ENCODE measurements around the gene CFAP61. TPM values are rescaled to one million over a fixed set of nuclear protein-coding genes. Genes with fewer than 3 reads are reported as not detected.
A peak's percentile ranks its signal among the peaks of the same experiment; 100 is the strongest.

The CFAP61 gene, protein sequence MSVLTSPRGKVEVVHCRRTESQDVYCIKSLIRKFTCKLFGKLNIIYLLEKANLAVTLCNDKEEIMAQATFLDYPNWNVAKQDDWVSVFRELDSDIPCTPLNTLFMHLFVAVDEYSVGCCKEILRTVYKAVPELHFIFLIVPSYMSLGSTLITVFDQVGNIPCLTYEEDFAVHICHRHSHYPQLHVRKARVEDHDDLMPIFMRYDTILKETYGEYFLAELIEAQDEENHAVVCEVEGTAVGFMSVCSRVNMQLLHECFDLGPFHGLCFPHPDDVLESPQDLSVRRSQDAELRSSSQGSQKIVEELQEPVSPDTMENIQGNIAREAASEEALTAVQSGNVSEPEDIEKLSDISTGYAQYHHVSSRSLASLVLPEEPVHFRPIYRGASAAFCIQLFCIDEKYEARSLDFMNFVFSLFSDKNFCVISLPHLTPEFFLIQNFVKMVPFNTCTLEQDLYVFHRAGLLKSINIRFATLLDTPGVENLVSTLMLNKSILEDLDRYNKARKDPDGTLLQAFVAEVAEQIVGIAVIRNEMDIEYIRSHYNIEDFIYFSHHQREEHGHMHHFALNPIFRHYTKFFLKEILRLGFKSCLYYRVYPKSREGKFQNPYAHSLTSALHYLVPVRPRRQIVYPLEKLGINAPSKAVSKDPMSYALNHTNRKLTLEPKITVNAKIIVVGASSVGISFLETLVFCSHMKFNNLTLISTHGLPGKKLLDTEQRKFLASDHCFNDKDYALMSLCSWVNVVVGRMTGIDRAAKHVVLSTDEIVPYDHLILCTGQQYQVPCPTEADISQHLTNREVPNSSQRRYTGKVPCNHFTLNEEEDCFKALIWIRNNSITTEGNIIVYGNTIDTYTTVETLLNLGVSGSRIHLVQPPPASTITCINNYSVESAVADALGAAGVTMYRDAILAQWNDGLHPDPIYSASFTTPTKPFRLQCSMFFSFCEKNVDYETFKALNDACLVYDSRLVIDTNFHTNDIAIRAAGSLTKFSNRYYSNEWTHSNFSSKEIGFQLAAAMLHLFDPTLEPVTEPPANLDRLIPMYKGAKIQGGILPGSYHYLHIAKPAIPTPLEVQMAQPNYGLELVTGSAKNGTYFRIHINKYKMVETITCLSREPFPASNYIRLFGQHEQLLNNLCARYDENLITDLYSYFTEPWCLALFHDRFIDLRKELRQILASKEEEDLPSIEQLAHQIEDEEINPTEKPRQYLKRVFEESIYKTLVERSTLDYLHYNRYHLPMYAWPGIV
- not detected in 2 replicates for total RNA-seq (2011; cell fraction: chromatin; rRNA removed; ENCODE audit: low replicate concordance)
- total RNA-seq (2011; cell fraction: nucleolus; rRNA removed), result not detected in 2 replicates
- not detected in 2 replicates for total RNA-seq (2011; cell fraction: nucleoplasm; rRNA removed)
- total RNA-seq (2014; rRNA removed), result not detected in 2 replicates
- total RNA-seq (2014; rRNA removed; fragmentation: Illumina TruSeq; extraction: Trizol), result not detected in 2 replicates
- total RNA-seq (2015; rRNA removed; fragmentation: Illumina TruSeq; extraction: Trizol), result not detected in 2 replicates
- total RNA-seq (2021), result not detected in 2 replicates
- 0.07 TPM in 1 of 2 replicates, not detected in the other for polyA plus RNA-seq (2011; rRNA removed)
- polyA plus RNA-seq (2011; cell fraction: cytosol; rRNA removed), result not detected in 2 replicates
- 0.21 TPM in 1 of 2 replicates, not detected in the other for polyA plus RNA-seq (2011; cell fraction: nucleus; rRNA removed)
- 0.24 TPM in 1 of 2 replicates, not detected in the other for polyA plus RNA-seq (2012)
- polyA plus RNA-seq (2014; fragmentation: Illumina TruSeq; extraction: Trizol), result not detected in 2 replicates
- polyA plus RNA-seq (2014; fragmentation: Nextera tagmentation; extraction: Ambion mirVana), result under 1 TPM in 1 of 2 experiments, not detected in 1; 0.11 TPM
- polyA plus RNA-seq (2014; rRNA removed), result not detected in 2 replicates
- not detected in 2 replicates for polyA minus RNA-seq (2011; rRNA and poly(A)+ RNA removed)
- polyA minus RNA-seq (2011; cell fraction: cytosol; rRNA and poly(A)+ RNA removed), result not detected in 2 replicates
- not detected in 2 replicates for polyA minus RNA-seq (2011; cell fraction: nucleus; rRNA and poly(A)+ RNA removed)
- percentile 3 among the genes with signal in this experiment for Bru-seq, nascent RNA
- BruChase-seq, experiment 1, labeled RNA remaining after a 2-hour chase, result percentile 7 among the genes with signal in this experiment
- BruChase-seq, experiment 2, labeled RNA remaining after a 6-hour chase, result percentile 6 among the genes with signal in this experiment
- long read RNA-seq, experiment 1, result 0 reads
- long read RNA-seq, experiment 2, result 0 reads
- long read RNA-seq, experiment 3, result 0 reads

DNA sequence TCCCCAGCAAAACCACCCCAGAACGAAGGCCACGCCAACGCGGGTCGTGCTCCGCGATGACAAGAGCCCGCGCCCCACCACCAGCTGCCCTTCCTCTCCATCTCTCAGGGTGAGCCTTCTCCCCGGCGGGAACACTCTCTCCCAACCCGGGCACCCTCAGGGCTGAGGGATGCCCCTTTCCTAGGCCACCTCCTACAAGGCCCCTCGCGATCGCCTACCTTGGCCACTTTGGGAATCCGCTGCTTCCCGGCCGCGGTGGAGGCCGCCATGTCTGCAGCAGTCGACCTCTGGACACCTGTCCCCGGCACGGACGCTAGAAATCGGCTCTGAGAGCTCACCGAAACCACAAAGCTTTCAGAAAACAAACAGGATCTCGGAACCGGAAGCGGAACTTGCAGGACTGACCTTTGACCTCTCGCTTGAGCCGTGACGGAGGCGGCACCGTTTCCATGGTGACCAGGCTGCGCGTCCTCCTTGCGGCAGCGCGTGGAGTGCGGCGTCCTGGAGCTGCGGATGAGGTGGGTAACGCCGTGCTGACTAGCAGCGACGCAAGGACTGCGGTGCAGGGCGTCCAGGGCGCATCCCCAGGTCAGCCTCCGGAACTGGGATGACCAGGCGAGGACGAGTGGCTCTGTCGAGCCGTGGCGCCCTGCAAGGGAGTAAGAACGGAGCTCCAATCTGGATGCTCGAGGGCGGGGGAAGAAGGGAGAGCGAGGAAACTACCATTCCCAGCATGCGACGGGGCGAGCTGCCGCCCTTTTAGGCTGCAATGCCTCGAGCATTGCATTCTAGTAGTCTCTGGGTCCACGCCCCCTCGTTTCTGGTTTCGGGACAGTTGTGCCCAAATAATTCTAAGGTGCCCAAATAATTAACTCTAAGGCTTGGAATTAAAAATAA is at the start of gene CFAP61, which contains the start of gene CRNKL1:
Gene CFAP61, plus strand, starts transcription at position 459 of the 897 bp plus-strand sequence. CDS start 4,122 bp downstream, outside the sequence.
Gene CRNKL1, minus strand, starts transcription at position 393 of the 897 bp plus-strand sequence. Its CDS starts 124 bp downstream, at position 269.
- peak; percentile 97 for ATAC-seq
- Histone ChIP-seq H3K9me3 (replicated peaks; ENCODE audit: control insufficient read depth, insufficient read depth, low read depth, low read length) (no peaks in the 10 kb centered on the region), H3K9ac (ENCODE audit: insufficient read depth in 1 of 2, low read depth in 2 of 2, low read length in 2 of 2) (peak within 1 kb of the TSS; percentile 82 to 92), H4K20me1 (replicated peaks; ENCODE audit: control insufficient read depth, insufficient read depth, low read length) (no peaks in the 10 kb centered on the region), H3K4me3 (peak within 1 kb of the TSS; percentile 97), H3K4me1 (replicated peaks in 1 of 2; ENCODE audit: control insufficient read depth in 2 of 2, insufficient read depth in 2 of 2, low read length in 2 of 2) (peaks cover 0 to 6% of the 10 kb centered on the region in 2 experiments; a peak in 1 of 5 replicates), H3K9me1 (ENCODE audit: control insufficient read depth, insufficient read depth, low read length) (no peaks in the 10 kb centered on the region), H3K36me3 (ENCODE audit: control insufficient read depth, insufficient read depth, low read length) (peaks cover 27% of the 10 kb centered on the region; the same call in 2 of the 3 replicates), H3K27me3 (ENCODE audit: control insufficient read depth in 2 of 2, insufficient read depth in 2 of 2, low read length in 2 of 2) (no peaks in the 10 kb centered on the region), H3K4me2 (ENCODE audit: insufficient read depth, low read length) (peak within 1 kb of the TSS; percentile 85), H3K79me2 (ENCODE audit: control insufficient read depth, insufficient read depth, low read length) (peaks cover 16% of the 10 kb centered on the region), H2AFZ (ENCODE audit: low read depth, low read length) (peak within 1 kb of the TSS; percentile 94), H3K27ac (ENCODE audit: extremely low read depth, low read depth, low read length) (peak within 1 kb of the TSS; percentile 77)
- in situ Hi-C loops (cut with MboI) (no loop called here), intact Hi-C loops (cut with micrococcal nuclease) (no loop called here)
- peak; percentile 88 to 96 (median 90) for DNase-seq (ENCODE audit: extremely low read depth in 1 of 4, low spot score in 3 of 4)
- POLR2A ChIA-PET, result interaction anchor here (0.6 to 1.4 kb wide), 5 partner anchors 9 to 490 kb away, joined by 3 to 5 read pairs (median 4); no protein-coding TSS in a partner anchor
- BruUV-seq (replicated peaks), result no TSS peak
- CTCF ChIA-PET (ENCODE audit: low intra/inter-chr PET ratio), result no interaction called here
- WGBS (ENCODE audit: insufficient coverage, low coverage, missing lambda C conversion rate), result 1% methylated on average over 50 of the region's 67 CpGs
- FAIRE-seq, result peak; percentile 98
- 0 out of 2 replicates have a peak, but pooled peaks have one; percentile 4 for TF ChIP-seq CBX1 (IDR thresholded peaks at IDR 0.05; ENCODE audit: low read depth)
- TF ChIP-seq ZNF274 (IDR thresholded peaks at IDR 0.05; ENCODE audit: borderline replicate concordance, low read depth, low read length), result no peak
- TF ChIP-seq, protein P1, sequence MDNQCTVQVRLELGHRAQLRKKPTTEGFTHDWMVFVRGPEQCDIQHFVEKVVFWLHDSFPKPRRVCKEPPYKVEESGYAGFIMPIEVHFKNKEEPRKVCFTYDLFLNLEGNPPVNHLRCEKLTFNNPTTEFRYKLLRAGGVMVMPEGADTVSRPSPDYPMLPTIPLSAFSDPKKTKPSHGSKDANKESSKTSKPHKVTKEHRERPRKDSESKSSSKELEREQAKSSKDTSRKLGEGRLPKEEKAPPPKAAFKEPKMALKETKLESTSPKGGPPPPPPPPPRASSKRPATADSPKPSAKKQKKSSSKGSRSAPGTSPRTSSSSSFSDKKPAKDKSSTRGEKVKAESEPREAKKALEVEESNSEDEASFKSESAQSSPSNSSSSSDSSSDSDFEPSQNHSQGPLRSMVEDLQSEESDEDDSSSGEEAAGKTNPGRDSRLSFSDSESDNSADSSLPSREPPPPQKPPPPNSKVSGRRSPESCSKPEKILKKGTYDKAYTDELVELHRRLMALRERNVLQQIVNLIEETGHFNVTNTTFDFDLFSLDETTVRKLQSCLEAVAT (IDR thresholded peaks at IDR 0.05), result no peak
- no peak for TF ChIP-seq ZBED1 (IDR thresholded peaks at IDR 0.05)
- TF ChIP-seq, protein P2, sequence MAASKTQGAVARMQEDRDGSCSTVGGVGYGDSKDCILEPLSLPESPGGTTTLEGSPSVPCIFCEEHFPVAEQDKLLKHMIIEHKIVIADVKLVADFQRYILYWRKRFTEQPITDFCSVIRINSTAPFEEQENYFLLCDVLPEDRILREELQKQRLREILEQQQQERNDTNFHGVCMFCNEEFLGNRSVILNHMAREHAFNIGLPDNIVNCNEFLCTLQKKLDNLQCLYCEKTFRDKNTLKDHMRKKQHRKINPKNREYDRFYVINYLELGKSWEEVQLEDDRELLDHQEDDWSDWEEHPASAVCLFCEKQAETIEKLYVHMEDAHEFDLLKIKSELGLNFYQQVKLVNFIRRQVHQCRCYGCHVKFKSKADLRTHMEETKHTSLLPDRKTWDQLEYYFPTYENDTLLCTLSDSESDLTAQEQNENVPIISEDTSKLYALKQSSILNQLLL (CRISPR knock-in tag; IDR thresholded peaks at IDR 0.05; ENCODE audit: borderline replicate concordance), result no peak
- TF ChIP-seq TFAM (CRISPR knock-in tag; conservative IDR thresholded peaks at IDR 0.05), result no peak
- no peak for TF ChIP-seq SOX6 (IDR thresholded peaks at IDR 0.05)
